SK-N-SH (cell line): Measurements from ENCODE around the gene CHCHD3. TPM values are rescaled to one million over a fixed set of nuclear protein-coding genes. Genes with fewer than 3 reads are reported as not detected.

Experiments used
- CTCF ChIA-PET: fragments of 300-600, 350-600 bp; formaldehyde crosslinking; extraction: SDS; loops from one replicate; lab custom pipeline; 2021; lab: Yijun Ruan, JAX
- POLR2A ChIA-PET: fragments of 350-600 bp; sonication (Branson Sonifier 250); formaldehyde crosslinking; extraction: SDS; loops from one replicate; lab custom pipeline; 2020; ENCODE audit warnings: antibody characterized with exemption, inconsistent platforms; lab: Yijun Ruan, JAX
- DNase-seq: peaks from one replicate; pipeline ENCODE4 v3.0.0; 2012
- H2AFZ ChIP-seq: fragments of 200-600 bp; sonication (generic); 2 replicates; pipeline ENCODE4 v1.8.1; 2016; ENCODE audit warnings: antibody characterized with exemption, mild to moderate bottlenecking, low read depth
- H3F3A ChIP-seq: fragments of 200-600 bp; sonication (generic); replicated peaks from 2 replicates; pipeline ENCODE3; 2016; ENCODE audit warnings: antibody characterized with exemption, mild to moderate bottlenecking; ENCODE audit not compliant: insufficient read depth
- H3K27ac ChIP-seq, 2 experiments: fragments of 200-500 bp in 1 of 2; fragments of 200-600 bp in 1 of 2; sonication (Bioruptor generic) in 1 of 2; sonication (generic), shearing (Covaris generic) in 1 of 2; 2 replicates each; pipeline versions ENCODE4 v1.5.1 to v1.6.1; 2014 to 2016; ENCODE audit warnings: low read depth in 2 of 2, inconsistent platforms in 1 of 2, low read length in 1 of 2, mild to moderate bottlenecking in 1 of 2, mixed read lengths in 1 of 2
- H3K27me3 ChIP-seq: fragments of 200-600 bp; sonication (generic), shearing (Covaris generic); 2 replicates; pipeline ENCODE4 v1.6.1; 2016; ENCODE audit warnings: mixed run types; ENCODE audit not compliant: insufficient read depth
- H3K36me3 ChIP-seq, 2 experiments: fragments of 200-500 bp in 1 of 2; fragments of 200-600 bp in 1 of 2; sonication (Bioruptor generic) in 1 of 2; sonication (generic) in 1 of 2; replicated peaks in 1 of 2; 2 replicates each; pipeline versions ENCODE3 to v1.5.1; 2014 to 2016; ENCODE audit warnings: low read length in 1 of 2, mild to moderate bottlenecking in 1 of 2; ENCODE audit not compliant: insufficient read depth in 2 of 2, control insufficient read depth in 1 of 2
- H3K4me1 ChIP-seq, 2 experiments: fragments of 200-500 bp in 1 of 2; fragments of 200-600 bp in 1 of 2; sonication (Bioruptor generic) in 1 of 2; sonication (generic), shearing (Covaris generic) in 1 of 2; 2 replicates each; pipeline versions ENCODE4 v1.5.1 to v1.6.1; 2014 to 2016; ENCODE audit warnings: low read depth in 1 of 2, low read length in 1 of 2, mixed run types in 1 of 2; ENCODE audit not compliant: insufficient read depth in 2 of 2, control insufficient read depth in 1 of 2
- H3K4me2 ChIP-seq: fragments of 200-600 bp; sonication (generic), shearing (Covaris generic); 2 replicates; pipeline ENCODE4 v1.6.1; 2017; ENCODE audit warnings: mixed run types
- H3K4me3 ChIP-seq, 2 experiments: fragments of 200-500 bp in 1 of 2; fragments of 200-600 bp in 1 of 2; sonication (Bioruptor generic) in 1 of 2; sonication (generic), shearing (Covaris generic) in 1 of 2; 2 replicates each; pipeline versions ENCODE4 v1.5.1 to v1.8.1; 2014 to 2016; ENCODE audit warnings: low read depth in 2 of 2, inconsistent platforms in 1 of 2, low read length in 1 of 2, mild to moderate bottlenecking in 1 of 2, mixed read lengths in 1 of 2, moderate library complexity in 1 of 2
- H3K79me2 ChIP-seq: fragments of 200-600 bp; sonication (generic); 2 replicates; pipeline ENCODE4 v1.8.1; 2017; ENCODE audit warnings: mild to moderate bottlenecking; ENCODE audit not compliant: insufficient read depth
- H3K9ac ChIP-seq: fragments of 200-600 bp; sonication (generic); 2 replicates; pipeline ENCODE4 v1.6.1; 2017; ENCODE audit warnings: mixed run types
- H3K9me2 ChIP-seq: fragments of 200-600 bp; sonication (generic); 2 replicates; pipeline ENCODE4 v1.6.1; 2017; ENCODE audit warnings: mixed run types
- H3K9me3 ChIP-seq: fragments of 200-600 bp; sonication (generic); 2 replicates; pipeline ENCODE4 v1.6.1; 2017; ENCODE audit warnings: mixed run types, mild to moderate bottlenecking, moderate library complexity
- H4K20me1 ChIP-seq: fragments of 200-600 bp; sonication (generic); 2 replicates; pipeline ENCODE4 v1.6.1; 2017; ENCODE audit warnings: mild to moderate bottlenecking, mixed run types; ENCODE audit not compliant: insufficient read depth
- FOSL2 ChIP-seq: IDR thresholded peaks from 2 replicates; pipeline ENCODE4 v1.4.0; 2012; ENCODE audit warnings: low read depth, mild to moderate bottlenecking, moderate library complexity, borderline replicate concordance
- FOXM1 ChIP-seq: IDR thresholded peaks from 2 replicates; pipeline ENCODE4 v1.4.0; 2012; ENCODE audit warnings: low read depth, mild to moderate bottlenecking
- JUND ChIP-seq: IDR thresholded peaks from 2 replicates; pipeline ENCODE4 v1.4.0; 2012
- MAX ChIP-seq: IDR thresholded peaks from 2 replicates; pipeline ENCODE4 v1.4.0; 2012; ENCODE audit warnings: low read depth
- MEF2A ChIP-seq: IDR thresholded peaks from 2 replicates; pipeline ENCODE4 v1.4.0; 2012; ENCODE audit warnings: low read depth, borderline replicate concordance
- NFIC ChIP-seq: IDR thresholded peaks from 2 replicates; pipeline ENCODE4 v1.4.0; 2012; ENCODE audit warnings: borderline replicate concordance
- NRF1 ChIP-seq: IDR thresholded peaks from 2 replicates; pipeline ENCODE4 v1.6.1; 2012; ENCODE audit warnings: low read depth, mild to moderate bottlenecking, low read length
- PBX3 ChIP-seq: IDR thresholded peaks from 2 replicates; pipeline ENCODE4; 2012
- RAD21 ChIP-seq: IDR thresholded peaks from 2 replicates; pipeline ENCODE4 v1.6.1; 2012; ENCODE audit warnings: mild to moderate bottlenecking, low read length
- RCOR1 ChIP-seq: fragments of 150-350 bp; IDR thresholded peaks from 2 replicates; pipeline ENCODE4 v1.6.1; 2017; ENCODE audit warnings: antibody characterized with exemption, low read length
- REST ChIP-seq: IDR thresholded peaks from 2 replicates; pipeline ENCODE4 v1.6.1; 2012; ENCODE audit warnings: mild to moderate bottlenecking, low read depth, low read length, moderate library complexity
- RXRA ChIP-seq: IDR thresholded peaks from 2 replicates; pipeline ENCODE4 v1.4.0; 2012; ENCODE audit warnings: low read depth, mild to moderate bottlenecking, borderline replicate concordance
- SMC3 ChIP-seq: IDR thresholded peaks from 2 replicates; pipeline ENCODE4 v1.6.1; 2012; ENCODE audit warnings: low read depth, low read length, improper control_type of control experiment
- TCF12 ChIP-seq: IDR thresholded peaks from 2 replicates; pipeline ENCODE4 v1.4.0; 2012
- TEAD4 ChIP-seq: IDR thresholded peaks from 2 replicates; pipeline ENCODE4 v1.4.0; 2012; ENCODE audit warnings: mild to moderate bottlenecking, borderline replicate concordance; ENCODE audit not compliant: insufficient read depth
- YY1 ChIP-seq: IDR thresholded peaks from 2 replicates; pipeline ENCODE4 v1.4.0; 2012; ENCODE audit warnings: low read depth, mild to moderate bottlenecking
- ZBTB33 ChIP-seq: IDR thresholded peaks from 2 replicates; pipeline ENCODE4 v1.4.0; 2012; ENCODE audit warnings: low read depth, borderline replicate concordance
- WGBS: methylation state at CpG from one replicate; pipeline ENCODE4 v1.1.6; 2017; ENCODE audit warnings: low lambda C conversion rate; 5-methylcytosine and 5-hydroxymethylcytosine counted together
- polyA plus RNA-seq, 3 experiments: library from polyadenylated mRNA; depleted of rRNA; stranded (reverse); fragments of >200 nt; gene quantifications; 2 replicates each; pipeline ENCODE4 v1.2.3, GENCODE V29; 2012

The CHCHD3 gene
- polyA plus RNA-seq, 1 of the 3 experiments (the other 2 are of a cell fraction) = 97.1 TPM

- Histone ChIP-seq H3K9ac (no peak overlapping the region), H3K79me2 (no peaks in the 10 kb centered on the region), H3K9me2 (no peaks in the 10 kb centered on the region), H3K36me3 (peaks cover 8 to 25% of the 10 kb centered on the region in 2 experiments), H3K4me3 (no peak overlapping the region), H4K20me1 (no peaks in the 10 kb centered on the region), H3F3A (no peaks in the 10 kb centered on the region), H3K27me3 (no peaks in the 10 kb centered on the region), H2AFZ (no peak overlapping the region), H3K27ac (no peak overlapping the region), H3K4me1 (peaks cover 0 to 8% of the 10 kb centered on the region in 2 experiments; a peak in 2 of 4 replicates), H3K9me3 (no peaks in the 10 kb centered on the region), H3K4me2 (no peak overlapping the region)
- ChIA-PET POLR2A (no interaction called here), CTCF (interaction anchor here (1.1 kb wide), 1 partner anchor 9 kb away, joined by 4 read pairs; no protein-coding TSS in a partner anchor)
- DNase-seq = no peak
- TF ChIP-seq TCF12 = no peak
- no peak for TF ChIP-seq RXRA
- no peak for TF ChIP-seq MAX
- no peak for TF ChIP-seq FOXM1
- no peak for TF ChIP-seq PBX3
- TF ChIP-seq JUND = no peak
- no peak for TF ChIP-seq MEF2A
- no peak for TF ChIP-seq FOSL2
- TF ChIP-seq RCOR1 = no peak
- TF ChIP-seq ZBTB33 = no peak
- TF ChIP-seq NFIC = no peak
Observed at GRCh38 chr7:132799081-132799413, 282.8 kb downstream of the CHCHD3 start.

- H3F3A ChIP-seq = no peaks in the 10 kb centered on the region
- DNase-seq = no peak
- no peak overlapping the region for H3K9ac ChIP-seq
- H3K4me3 ChIP-seq = no peak overlapping the region
- TF ChIP-seq TEAD4 = no peak
- TF ChIP-seq MAX = no peak
- no peak for TF ChIP-seq SMC3
- no peak for TF ChIP-seq RAD21
- no peak for TF ChIP-seq NRF1
- TF ChIP-seq YY1 = no peak
- TF ChIP-seq REST = no peak
- TF ChIP-seq JUND = no peak
- H3K79me2 ChIP-seq = no peaks in the 10 kb centered on the region
- no peaks in the 10 kb centered on the region for H3K9me3 ChIP-seq
- H3K9me2 ChIP-seq = no peaks in the 10 kb centered on the region
- H3K4me1 ChIP-seq = peaks cover 0 to 7% of the 10 kb centered on the region in 2 experiments; a peak in 2 of 4 replicates
- peaks cover 8 to 40% of the 10 kb centered on the region in 2 experiments for H3K36me3 ChIP-seq
- CTCF ChIA-PET = interaction anchor here (1.1 to 3.6 kb wide), 3 partner anchors 10 to 23 kb away, joined by 3 to 10 read pairs (median 5); no protein-coding TSS in a partner anchor
- no peak overlapping the region for H3K27ac ChIP-seq
- H2AFZ ChIP-seq = no peak overlapping the region
- no peaks in the 10 kb centered on the region for H4K20me1 ChIP-seq
- no peaks in the 10 kb centered on the region for H3K27me3 ChIP-seq
- H3K4me2 ChIP-seq = no peak overlapping the region
- WGBS = 100% methylated on average over 3 of the region's 3 CpGs
- POLR2A ChIA-PET = interaction anchor here (0.5 kb wide), 1 partner anchor 57 kb away, joined by 3 read pairs; no protein-coding TSS in a partner anchor
Observed at GRCh38 chr7:132797152-132797551, 284.7 kb downstream of the CHCHD3 start.
